Measurements from ENCODE around the gene FRMD4A. TPM values are rescaled to one million over a fixed set of nuclear protein-coding genes. Genes with fewer than 3 reads are reported as not detected.

The FRMD4A gene
- total RNA-seq, 4 donors from 2014 or later = 27.5 to 40.4 (median 33.0) TPM

DNA sequence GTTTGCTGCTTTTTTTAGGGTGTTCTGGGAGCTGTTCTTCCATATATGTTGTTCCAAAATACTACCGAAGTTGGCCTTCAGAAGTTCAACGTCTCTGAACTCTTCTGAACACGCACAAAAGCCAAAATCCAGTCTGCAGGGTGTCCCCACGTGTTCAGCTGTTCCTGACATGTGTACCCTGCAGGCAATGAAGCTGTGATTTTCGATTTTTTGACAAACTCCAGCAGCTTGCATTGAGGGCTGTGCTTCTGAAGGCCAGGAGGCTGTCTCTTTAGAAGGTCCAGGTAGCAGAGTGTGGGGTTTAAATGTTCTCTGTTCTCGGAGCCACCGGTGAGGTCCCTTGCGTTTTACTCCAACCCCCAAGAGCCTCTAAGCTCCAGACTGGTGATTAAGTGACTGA is 598.9 kb downstream of the FRMD4A start:
- 53 to 62% methylated on average over 8 of the region's 8 CpGs for WGBS, 2 donors
- intact Hi-C loops (cut with DNase I; ENCODE audit: low total_unique reads) = no loop called here
- no peak for DNase-seq (ENCODE audit: low spot score in 2 of 2)
- H3K4me3 ChIP-seq (ENCODE audit: low read depth, poor library complexity, severe bottlenecking) = no peak overlapping the region
- no peak for TF ChIP-seq POLR2A (IDR thresholded peaks at IDR 0.05)
- TF ChIP-seq, protein P1, sequence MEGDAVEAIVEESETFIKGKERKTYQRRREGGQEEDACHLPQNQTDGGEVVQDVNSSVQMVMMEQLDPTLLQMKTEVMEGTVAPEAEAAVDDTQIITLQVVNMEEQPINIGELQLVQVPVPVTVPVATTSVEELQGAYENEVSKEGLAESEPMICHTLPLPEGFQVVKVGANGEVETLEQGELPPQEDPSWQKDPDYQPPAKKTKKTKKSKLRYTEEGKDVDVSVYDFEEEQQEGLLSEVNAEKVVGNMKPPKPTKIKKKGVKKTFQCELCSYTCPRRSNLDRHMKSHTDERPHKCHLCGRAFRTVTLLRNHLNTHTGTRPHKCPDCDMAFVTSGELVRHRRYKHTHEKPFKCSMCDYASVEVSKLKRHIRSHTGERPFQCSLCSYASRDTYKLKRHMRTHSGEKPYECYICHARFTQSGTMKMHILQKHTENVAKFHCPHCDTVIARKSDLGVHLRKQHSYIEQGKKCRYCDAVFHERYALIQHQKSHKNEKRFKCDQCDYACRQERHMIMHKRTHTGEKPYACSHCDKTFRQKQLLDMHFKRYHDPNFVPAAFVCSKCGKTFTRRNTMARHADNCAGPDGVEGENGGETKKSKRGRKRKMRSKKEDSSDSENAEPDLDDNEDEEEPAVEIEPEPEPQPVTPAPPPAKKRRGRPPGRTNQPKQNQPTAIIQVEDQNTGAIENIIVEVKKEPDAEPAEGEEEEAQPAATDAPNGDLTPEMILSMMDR (IDR thresholded peaks at IDR 0.05) = no peak

- WGBS, 2 donors = 61 to 67% methylated on average over 7 of the region's 7 CpGs
- TF ChIP-seq POLR2A (IDR thresholded peaks at IDR 0.05) = no peak
- TF ChIP-seq, protein P1 (IDR thresholded peaks at IDR 0.05) = no peak
Observed at GRCh38 chr10:13730956-13731355, 599.8 kb downstream of the FRMD4A start.

DNA sequence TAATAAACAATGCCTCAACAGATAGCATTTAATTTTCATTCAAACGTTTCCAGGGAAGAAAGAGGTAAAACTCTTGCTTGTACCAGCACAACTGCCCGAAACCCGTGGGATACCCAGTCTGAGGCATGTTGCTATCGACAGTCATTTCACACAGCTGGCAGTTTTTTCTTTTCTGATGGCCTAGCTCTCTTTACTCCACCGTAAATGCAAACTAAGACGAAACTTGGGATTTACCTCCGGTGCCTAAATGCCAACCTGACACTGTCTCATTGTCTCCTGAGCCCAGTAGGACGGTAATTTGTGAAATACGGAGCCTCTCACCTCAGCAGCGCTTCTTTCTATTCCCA is 600.4 kb downstream of the FRMD4A start:
- 60 to 66% methylated on average over 10 of the region's 10 CpGs for WGBS, 2 donors
- no peak for TF ChIP-seq POLR2A (IDR thresholded peaks at IDR 0.05)
- TF ChIP-seq, protein P1 (IDR thresholded peaks at IDR 0.05) = no peak
- DNase-seq (ENCODE audit: low spot score in 2 of 2) = no peak
- no peak overlapping the region for H3K4me3 ChIP-seq (ENCODE audit: low read depth, poor library complexity, severe bottlenecking)
- intact Hi-C loops (cut with DNase I; ENCODE audit: low total_unique reads) = no loop called here

More at GRCh38 chr10:13730956-13731355, 599.8 kb downstream of the FRMD4A start:
- H3K4me3 ChIP-seq (ENCODE audit: low read depth, poor library complexity, severe bottlenecking) = no peak overlapping the region
- DNase-seq (ENCODE audit: low spot score in 2 of 2) = no peak
- intact Hi-C loops (cut with DNase I; ENCODE audit: low total_unique reads) = no loop called here

- TF ChIP-seq, protein P1 (IDR thresholded peaks at IDR 0.05) = no peak
- TF ChIP-seq POLR2A (IDR thresholded peaks at IDR 0.05) = no peak
- DNase-seq (ENCODE audit: low spot score in 2 of 2) = no peak
- WGBS, 2 donors = 70 to 71% methylated on average over 11 of the region's 11 CpGs
- intact Hi-C loops (cut with DNase I; ENCODE audit: low total_unique reads) = no loop called here
- H3K4me3 ChIP-seq (ENCODE audit: low read depth, poor library complexity, severe bottlenecking) = no peak overlapping the region
Observed at GRCh38 chr10:13729586-13730305, 601.0 kb downstream of the FRMD4A start.

GRCh38 chr10:13728898-13729535 is 601.7 kb downstream of the FRMD4A start:
- no peak overlapping the region for H3K4me3 ChIP-seq (ENCODE audit: low read depth, poor library complexity, severe bottlenecking)
- intact Hi-C loops (cut with DNase I; ENCODE audit: low total_unique reads) = no loop called here
- TF ChIP-seq POLR2A (IDR thresholded peaks at IDR 0.05) = no peak
- TF ChIP-seq, protein P1 (IDR thresholded peaks at IDR 0.05) = no peak
- WGBS, 2 donors = 75 to 81% methylated on average over 26 of the region's 26 CpGs
- no peak for DNase-seq (ENCODE audit: low spot score in 2 of 2)
